A673 (cell line): ENCODE data around the gene TCAIM.

Source experiments
- EZH2 ChIP-seq: fragments of 200-600 bp; sonication (generic); IDR thresholded peaks from 2 replicates; pipeline ENCODE4 v1.6.1; 2017; ENCODE audit warnings: borderline replicate concordance, low read depth, mild to moderate bottlenecking, mixed read lengths, antibody characterized with exemption, low read length; ENCODE audit not compliant: poor library complexity, severe bottlenecking
- TF ChIP-seq, protein P1 (sequence below): fragments of 300-800, 200-600 bp; sonication (generic); conservative IDR thresholded peaks from 2 replicates; pipeline ENCODE4 v1.5.1; 2017; ENCODE audit warnings: low read depth, mild to moderate bottlenecking, antibody characterized with exemption, low read length, moderate library complexity, mixed read lengths

GRCh38 chr3:44421280-44421679, 82.7 kb downstream of the TCAIM start:
- TF ChIP-seq, protein P1, sequence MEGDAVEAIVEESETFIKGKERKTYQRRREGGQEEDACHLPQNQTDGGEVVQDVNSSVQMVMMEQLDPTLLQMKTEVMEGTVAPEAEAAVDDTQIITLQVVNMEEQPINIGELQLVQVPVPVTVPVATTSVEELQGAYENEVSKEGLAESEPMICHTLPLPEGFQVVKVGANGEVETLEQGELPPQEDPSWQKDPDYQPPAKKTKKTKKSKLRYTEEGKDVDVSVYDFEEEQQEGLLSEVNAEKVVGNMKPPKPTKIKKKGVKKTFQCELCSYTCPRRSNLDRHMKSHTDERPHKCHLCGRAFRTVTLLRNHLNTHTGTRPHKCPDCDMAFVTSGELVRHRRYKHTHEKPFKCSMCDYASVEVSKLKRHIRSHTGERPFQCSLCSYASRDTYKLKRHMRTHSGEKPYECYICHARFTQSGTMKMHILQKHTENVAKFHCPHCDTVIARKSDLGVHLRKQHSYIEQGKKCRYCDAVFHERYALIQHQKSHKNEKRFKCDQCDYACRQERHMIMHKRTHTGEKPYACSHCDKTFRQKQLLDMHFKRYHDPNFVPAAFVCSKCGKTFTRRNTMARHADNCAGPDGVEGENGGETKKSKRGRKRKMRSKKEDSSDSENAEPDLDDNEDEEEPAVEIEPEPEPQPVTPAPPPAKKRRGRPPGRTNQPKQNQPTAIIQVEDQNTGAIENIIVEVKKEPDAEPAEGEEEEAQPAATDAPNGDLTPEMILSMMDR: no peak
- TF ChIP-seq EZH2: no peak
